Gastroesophageal sphincter (tissue), 3 donors: ENCODE data around the gene CENPA.

Experiments used
- POLR2A ChIP-seq, 2 donors: fragments of 450-650 bp; IDR thresholded peaks; one replicate each; pipeline ENCODE4 v1.6.1; 2017; ENCODE audit warnings: antibody characterized with exemption in 2 of 2, mild to moderate bottlenecking in 2 of 2, moderate library complexity in 1 of 2
- POLR2AphosphoS5 ChIP-seq: sonication (generic); formaldehyde crosslinking; IDR thresholded peaks from one replicate; pipeline ENCODE4 v1.6.1; 2017; ENCODE audit warnings: antibody characterized with exemption
- TF ChIP-seq, protein P1 (sequence below), 4 experiments: fragments of 200-600 bp in 2 of 4; fragments of 450-650 bp in 2 of 4; sonication (generic) in 1 of 4; IDR thresholded peaks; one replicate each; pipeline ENCODE4 v1.5.1; 2017 to 2019; ENCODE audit warnings: antibody characterized with exemption in 4 of 4, mild to moderate bottlenecking in 2 of 4, moderate library complexity in 2 of 4

DNA sequence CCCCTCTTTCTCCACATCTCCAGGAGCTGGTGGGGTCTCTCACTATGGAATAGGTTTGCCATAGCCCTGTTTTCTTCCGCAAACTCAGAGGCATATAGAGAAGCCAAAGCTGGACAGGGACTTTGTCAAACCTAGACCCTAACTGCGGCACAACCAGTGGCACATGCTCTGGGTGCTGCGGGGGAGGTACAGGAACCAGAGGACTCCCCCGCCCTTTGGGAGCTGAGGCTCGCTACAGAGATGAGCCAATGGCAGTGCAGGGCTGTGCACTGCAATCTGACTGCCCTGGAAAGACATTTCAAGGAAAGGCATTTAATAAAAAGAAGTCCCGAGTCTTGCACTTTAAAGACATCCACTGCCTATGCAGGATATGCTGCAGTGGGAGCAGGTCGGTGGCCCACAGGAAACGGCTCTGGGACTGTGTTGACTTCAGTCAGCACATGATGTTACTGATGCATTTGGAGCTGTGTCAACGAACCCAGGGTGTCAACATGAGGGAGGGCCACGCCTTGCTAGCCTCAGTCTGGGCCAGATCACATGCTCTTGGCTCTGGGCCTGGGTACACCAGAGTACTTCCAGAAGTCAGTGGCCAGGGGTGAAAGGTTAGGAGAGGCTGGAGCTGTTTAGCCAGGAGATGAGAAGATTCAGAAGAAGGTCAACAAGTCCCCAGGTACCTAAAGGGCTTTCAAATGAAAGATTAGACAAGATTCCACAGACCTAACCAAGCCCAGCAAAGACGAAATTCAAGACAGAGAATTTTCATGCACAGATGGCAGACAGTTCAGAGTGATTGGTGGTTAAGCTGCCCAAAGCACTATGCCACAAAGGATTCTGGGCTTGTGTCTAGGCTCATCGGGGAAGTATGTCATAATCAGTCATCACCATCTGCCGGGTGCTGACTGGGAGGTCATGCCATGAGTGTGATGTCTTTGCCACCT is 13.5 kb upstream of the CENPA start:
- TF ChIP-seq, protein P1, sequence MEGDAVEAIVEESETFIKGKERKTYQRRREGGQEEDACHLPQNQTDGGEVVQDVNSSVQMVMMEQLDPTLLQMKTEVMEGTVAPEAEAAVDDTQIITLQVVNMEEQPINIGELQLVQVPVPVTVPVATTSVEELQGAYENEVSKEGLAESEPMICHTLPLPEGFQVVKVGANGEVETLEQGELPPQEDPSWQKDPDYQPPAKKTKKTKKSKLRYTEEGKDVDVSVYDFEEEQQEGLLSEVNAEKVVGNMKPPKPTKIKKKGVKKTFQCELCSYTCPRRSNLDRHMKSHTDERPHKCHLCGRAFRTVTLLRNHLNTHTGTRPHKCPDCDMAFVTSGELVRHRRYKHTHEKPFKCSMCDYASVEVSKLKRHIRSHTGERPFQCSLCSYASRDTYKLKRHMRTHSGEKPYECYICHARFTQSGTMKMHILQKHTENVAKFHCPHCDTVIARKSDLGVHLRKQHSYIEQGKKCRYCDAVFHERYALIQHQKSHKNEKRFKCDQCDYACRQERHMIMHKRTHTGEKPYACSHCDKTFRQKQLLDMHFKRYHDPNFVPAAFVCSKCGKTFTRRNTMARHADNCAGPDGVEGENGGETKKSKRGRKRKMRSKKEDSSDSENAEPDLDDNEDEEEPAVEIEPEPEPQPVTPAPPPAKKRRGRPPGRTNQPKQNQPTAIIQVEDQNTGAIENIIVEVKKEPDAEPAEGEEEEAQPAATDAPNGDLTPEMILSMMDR (IDR thresholded peaks at IDR 0.05), result no peak
- TF ChIP-seq POLR2A (IDR thresholded peaks at IDR 0.05), result peak in 1 of 2 donors; percentile 27
- peak; percentile 84 for TF ChIP-seq POLR2AphosphoS5
